ENCODE data around the gene EYA3.
A peak's percentile ranks its signal among the peaks of the same experiment; 100 is the strongest.

EYA3 gene

GRCh38 chr1:27967884-27968466, 120.4 kb downstream of the EYA3 start:
- no peak for DNase-seq (ENCODE audit: low spot score)

- DNase-seq (ENCODE audit: low spot score), result peak; percentile 31
Measured at GRCh38 chr1:27967106-27967883, 121.1 kb downstream of the EYA3 start.

- DNase-seq (ENCODE audit: low spot score), result no peak
Measured at GRCh38 chr1:27966402-27967105, 121.9 kb downstream of the EYA3 start.

GRCh38 chr1:27963393-27963792, 125.0 kb downstream of the EYA3 start:
- no peak for DNase-seq (ENCODE audit: low spot score)

GRCh38 chr1:27961646-27962221, 126.7 kb downstream of the EYA3 start:
- DNase-seq (ENCODE audit: low spot score), result no peak

- no peak for DNase-seq (ENCODE audit: low spot score)
Measured at GRCh38 chr1:27960762-27961645, 127.4 kb downstream of the EYA3 start.

GRCh38 chr1:27959792-27960603, 128.4 kb downstream of the EYA3 start, which contains the start of gene XKR8:
TSS of gene XKR8 (plus strand) at chr1:27959973. CDS start at chr1:27960070, 97 bp downstream.
- DNase-seq (ENCODE audit: low spot score), result peak; percentile 71

GRCh38 chr1:27958513-27958912, 129.9 kb downstream of the EYA3 start:
- no peak for DNase-seq (ENCODE audit: low spot score)

GRCh38 chr1:27957655-27958054, 130.8 kb downstream of the EYA3 start:
- no peak for DNase-seq (ENCODE audit: low spot score)

- no peak for DNase-seq (ENCODE audit: low spot score)
Measured at GRCh38 chr1:27956761-27957160, 131.6 kb downstream of the EYA3 start.

GRCh38 chr1:27955076-27955475, 133.3 kb downstream of the EYA3 start:
- DNase-seq (ENCODE audit: low spot score), result no peak

- DNase-seq (ENCODE audit: low spot score), result no peak
Measured at GRCh38 chr1:27954186-27954585, 134.2 kb downstream of the EYA3 start.

- DNase-seq (ENCODE audit: low spot score), result no peak
Measured at GRCh38 chr1:27952147-27952546, 136.3 kb downstream of the EYA3 start.

- DNase-seq (ENCODE audit: low spot score), result no peak
Measured at GRCh38 chr1:27951396-27951795, 137.0 kb downstream of the EYA3 start.

GRCh38 chr1:27949027-27949426, 139.4 kb downstream of the EYA3 start:
- no peak for DNase-seq (ENCODE audit: low spot score)

GRCh38 chr1:27945020-27945419, 143.4 kb downstream of the EYA3 start:
- DNase-seq (ENCODE audit: low spot score), result no peak

GRCh38 chr1:27941671-27942540, 146.5 kb downstream of the EYA3 start:
- no peak for DNase-seq (ENCODE audit: low spot score)

- DNase-seq (ENCODE audit: low spot score), result peak; percentile 8
Measured at GRCh38 chr1:27940870-27941560, 147.4 kb downstream of the EYA3 start.

GRCh38 chr1:27940297-27940696, 148.1 kb downstream of the EYA3 start:
- DNase-seq (ENCODE audit: low spot score), result peak; percentile 34
